MCF 10A (cell line): Measurements from ENCODE around the gene CCDC141. TPM values are rescaled to one million over a fixed set of nuclear protein-coding genes. Genes with fewer than 3 reads are reported as not detected.
A peak's percentile ranks its signal among the peaks of the same experiment; 100 is the strongest.

Experiments used
- BruUV-seq: library from RNA; stranded (reverse); fragments of 400-500 nt; replicated peaks from 2 replicates; lab custom pipeline; 2021; lab: Mats Ljungman, UMichigan
- CTCF ChIA-PET: fragments of 300-600 bp; sonication (Branson Sonifier 250); formaldehyde crosslinking; extraction: SDS; loops from one replicate; lab custom pipeline; 2021; ENCODE audit warnings: antibody characterized with exemption, inconsistent platforms; lab: Yijun Ruan, JAX
- POLR2A ChIA-PET: fragments of 300-600, 350-650 bp; sonication (Branson Sonifier 250); formaldehyde crosslinking; extraction: SDS; loops from one replicate; lab custom pipeline; 2020; ENCODE audit warnings: antibody characterized with exemption, inconsistent platforms; lab: Yijun Ruan, JAX
- DNase-seq: peaks from one replicate; pipeline ENCODE4 v3.0.0-alpha.2; 2018; ENCODE audit not compliant: unreplicated experiment
- H3K27ac Mint-ChIP-seq: one replicate; pipeline ENCODE4 v1.8.0; 2022; ENCODE audit warnings: mild to moderate bottlenecking, low read depth, mixed read lengths; ENCODE audit not compliant: unreplicated experiment
- H3K27me3 Mint-ChIP-seq: one replicate; pipeline ENCODE4 v1.8.0; 2022; ENCODE audit warnings: mixed read lengths; ENCODE audit not compliant: insufficient read depth, unreplicated experiment
- H3K36me3 Mint-ChIP-seq: one replicate; pipeline ENCODE4 v1.8.0; 2022; ENCODE audit warnings: mild to moderate bottlenecking, moderate library complexity, mixed read lengths; ENCODE audit not compliant: insufficient read depth, unreplicated experiment
- H3K4me1 Mint-ChIP-seq: one replicate; pipeline ENCODE4 v1.8.0; 2022; ENCODE audit warnings: mixed read lengths; ENCODE audit not compliant: insufficient read depth, unreplicated experiment
- H3K4me3 Mint-ChIP-seq: one replicate; pipeline ENCODE4 v1.8.0; 2022; ENCODE audit warnings: mild to moderate bottlenecking, moderate library complexity, mixed read lengths; ENCODE audit not compliant: unreplicated experiment
- H3K9me3 Mint-ChIP-seq: one replicate; pipeline ENCODE4 v1.8.0; 2022; ENCODE audit warnings: mixed read lengths; ENCODE audit not compliant: unreplicated experiment
- CTCF ChIP-seq: fragments of 200-600 bp; IDR thresholded peaks from one replicate; pipeline ENCODE4 v1.8.0; 2022; ENCODE audit warnings: antibody characterized with exemption, mild to moderate bottlenecking; ENCODE audit not compliant: unreplicated experiment
- intact Hi-C: fragments of 100-400 bp; cut with micrococcal nuclease; formaldehyde crosslinking; loops from 2 replicates; pipeline ENCODE4 v1.14.1; 2022
- total RNA-seq: library from RNA; stranded (reverse); gene quantifications from 2 replicates; pipeline ENCODE4 v1.2.3, GENCODE V29; 2022

Gene CCDC141
- total RNA-seq, 1 experiment from 2014 or later: not detected

- no peak for DNase-seq
- Mint-ChIP-seq H3K27me3 (no peaks in the 10 kb centered on the region), H3K4me3 (no peak overlapping the region), H3K9me3 (no peaks in the 10 kb centered on the region), H3K4me1 (no peaks in the 10 kb centered on the region), H3K36me3 (peaks cover 6% of the 10 kb centered on the region), H3K27ac (no peak overlapping the region)
- no TSS peak for BruUV-seq
- no peak for TF ChIP-seq CTCF
- ChIA-PET POLR2A (no interaction called here), CTCF (interaction anchor here (0.6 to 1.5 kb wide), 3 partner anchors 10 to 375 kb away, joined by 3 to 4 read pairs (median 3); no protein-coding TSS in a partner anchor)
- intact Hi-C loops: no loop called here
Measured at GRCh38 chr2:178805457-178805856, 244.5 kb downstream of the CCDC141 start.

GRCh38 chr2:178804791-178805190, 245.1 kb downstream of the CCDC141 start:
- ChIA-PET CTCF (interaction anchor here (0.6 to 1.5 kb wide), 5 partner anchors 9 to 334 kb away, joined by 3 to 4 read pairs (median 3); no protein-coding TSS in a partner anchor), POLR2A (no interaction called here)
- Mint-ChIP-seq H3K36me3 (peaks cover 6% of the 10 kb centered on the region), H3K27me3 (no peaks in the 10 kb centered on the region), H3K4me3 (no peak overlapping the region), H3K9me3 (no peaks in the 10 kb centered on the region), H3K4me1 (no peaks in the 10 kb centered on the region), H3K27ac (no peak overlapping the region)
- no TSS peak for BruUV-seq
- TF ChIP-seq CTCF: peak; percentile 30
- peak; percentile 34 for DNase-seq
- intact Hi-C loops: no loop called here

- intact Hi-C loops: no loop called here
- CTCF ChIA-PET: interaction anchor here (1.0 to 1.9 kb wide), 6 partner anchors 11 to 329 kb away, joined by 3 to 6 read pairs (median 4); no protein-coding TSS in a partner anchor
- H3K4me3 Mint-ChIP-seq: no peak overlapping the region
- POLR2A ChIA-PET: interaction anchor here (1.2 kb wide), 1 partner anchor 20 kb away, joined by 3 read pairs; no protein-coding TSS in a partner anchor
- no peaks in the 10 kb centered on the region for H3K4me1 Mint-ChIP-seq
- no peak overlapping the region for H3K27ac Mint-ChIP-seq
- H3K27me3 Mint-ChIP-seq: no peaks in the 10 kb centered on the region
- no peaks in the 10 kb centered on the region for H3K9me3 Mint-ChIP-seq
- H3K36me3 Mint-ChIP-seq: no peaks in the 10 kb centered on the region
- no peak for TF ChIP-seq CTCF
- no TSS peak for BruUV-seq
- DNase-seq: no peak
Measured at GRCh38 chr2:178800510-178800909, 249.4 kb downstream of the CCDC141 start.

- no peak for DNase-seq
- Mint-ChIP-seq H3K27ac (no peak overlapping the region), H3K9me3 (no peaks in the 10 kb centered on the region), H3K4me1 (no peaks in the 10 kb centered on the region), H3K27me3 (peaks cover 10% of the 10 kb centered on the region), H3K36me3 (no peaks in the 10 kb centered on the region), H3K4me3 (no peak overlapping the region)
- TF ChIP-seq CTCF: no peak
- CTCF ChIA-PET: interaction anchor here (1.6 to 1.9 kb wide), 2 partner anchors 37 to 330 kb away, joined by 5 to 6 read pairs; no protein-coding TSS in a partner anchor
- intact Hi-C loops: no loop called here
- BruUV-seq: no TSS peak
- POLR2A ChIA-PET: interaction anchor here (1.2 kb wide), 1 partner anchor 21 kb away, joined by 3 read pairs; no protein-coding TSS in a partner anchor
Measured at GRCh38 chr2:178799305-178799704, 250.6 kb downstream of the CCDC141 start.
